ELF-1 (cell line): ENCODE measurements around the gene NXPH1.

Source experiments
- DNase-seq: peaks from one replicate; pipeline ENCODE4 v3.0.0-alpha.2; 2016; ENCODE audit warnings: low read depth, low spot score

NXPH1 gene

GRCh38 chr7:8433477-8434289, at the start of gene NXPH1:
Gene NXPH1, plus strand, starts transcription at chr7:8433609.
- DNase-seq = peak; percentile 66

- DNase-seq = no peak
Observed at GRCh38 chr7:8384901-8385300, 48.5 kb upstream of the NXPH1 start.

- DNase-seq = no peak
Observed at GRCh38 chr7:8386926-8387550, 46.4 kb upstream of the NXPH1 start.

- DNase-seq = no peak
Observed at GRCh38 chr7:8387551-8388256, 45.7 kb upstream of the NXPH1 start.

GRCh38 chr7:8388257-8388625, 45.2 kb upstream of the NXPH1 start:
- no peak for DNase-seq

- DNase-seq = peak; percentile 84
Observed at GRCh38 chr7:8389593-8390261, 43.7 kb upstream of the NXPH1 start.

GRCh38 chr7:8390262-8390626, 43.2 kb upstream of the NXPH1 start:
- no peak for DNase-seq

GRCh38 chr7:8391353-8392062, 41.9 kb upstream of the NXPH1 start:
- no peak for DNase-seq

- DNase-seq = no peak
Observed at GRCh38 chr7:8396294-8396693, 37.1 kb upstream of the NXPH1 start.

GRCh38 chr7:8408871-8409270, 24.5 kb upstream of the NXPH1 start:
- no peak for DNase-seq

- DNase-seq = no peak
Observed at GRCh38 chr7:8411103-8411502, 22.3 kb upstream of the NXPH1 start.

- DNase-seq = no peak
Observed at GRCh38 chr7:8413600-8413999, 19.8 kb upstream of the NXPH1 start.

- no peak for DNase-seq
Observed at GRCh38 chr7:8418629-8419245, 14.7 kb upstream of the NXPH1 start.

GRCh38 chr7:8422177-8422576, 11.2 kb upstream of the NXPH1 start:
- DNase-seq = no peak

- no peak for DNase-seq
Observed at GRCh38 chr7:8423057-8423456, 10.4 kb upstream of the NXPH1 start.

- no peak for DNase-seq
Observed at GRCh38 chr7:8425223-8425622, 8.2 kb upstream of the NXPH1 start.

GRCh38 chr7:8430643-8431042, 2.8 kb upstream of the NXPH1 start:
- DNase-seq = no peak

GRCh38 chr7:8434290-8435002, 1.0 kb downstream of the NXPH1 start:
- peak; percentile 50 for DNase-seq

- DNase-seq = no peak
Observed at GRCh38 chr7:8435095-8435494, 1.7 kb downstream of the NXPH1 start.
